HCT116 (cell line): Measurements from ENCODE around the gene NR5A2. TPM values are rescaled to one million over a fixed set of nuclear protein-coding genes. Genes with fewer than 3 reads are reported as not detected.

ENCODE experiments used
- ATAC-seq: fragments of 200-7000 bp; cut with Tn5 transposase; 2 replicates; pipeline ENCODE4 v1.9.1; 2020; ENCODE audit warnings: mild to moderate bottlenecking, moderate library complexity
- BruUV-seq: library from RNA; stranded (reverse); fragments of 400-500 nt; replicated peaks from 2 replicates; lab custom pipeline; 2021; lab: Mats Ljungman, UMichigan
- CTCF ChIA-PET: fragments of 300-600 bp; sonication (Branson Sonifier 250); formaldehyde crosslinking; loops from one replicate; lab custom pipeline; 2021; ENCODE audit warnings: antibody characterized with exemption; lab: Charles Lee
- POLR2A ChIA-PET: fragments of 300-600, 350-600 bp; sonication (Branson Sonifier 250); formaldehyde crosslinking; loops from one replicate; lab custom pipeline; 2021; ENCODE audit warnings: antibody characterized with exemption; lab: Charles Lee
- RAD21 ChIA-PET, 2 experiments: fragments of 300-600 bp; sonication (Branson Sonifier 250); formaldehyde crosslinking; loops; one replicate each; lab custom pipeline; 2023; ENCODE audit warnings: low total read pairs in 2 of 2; ENCODE audit not compliant: uncharacterized antibody in 2 of 2, unreplicated experiment in 2 of 2, low non-redundant PET in 1 of 2; lab: Charles Lee
- DNase-seq: peaks from one replicate; pipeline ENCODE4 v3.0.0-alpha.2; 2010; ENCODE audit warnings: low read depth, low spot score
- H2AFZ ChIP-seq: fragments of 200-600 bp; shearing (Covaris generic), sonication (generic); 2 replicates; pipeline ENCODE4 v1.6.1; 2017; ENCODE audit warnings: low read depth, mixed run types, mixed read lengths, antibody characterized with exemption, low read length; ENCODE audit not compliant: poor library complexity, severe bottlenecking
- H3K27ac ChIP-seq: 2 replicates; pipeline ENCODE4 v1.5.1; 2012; ENCODE audit warnings: low read depth, low read length
- H3K27me3 ChIP-seq: fragments of 200-600 bp; sonication (generic); 2 replicates; pipeline ENCODE4 v1.6.1; 2016; ENCODE audit warnings: mixed run types, low read length, mixed read lengths; ENCODE audit not compliant: insufficient read depth
- H3K36me3 ChIP-seq, 2 experiments: fragments of 200-500 bp in 1 of 2; fragments of 200-600 bp in 1 of 2; sonication (Bioruptor generic) in 1 of 2; sonication (generic) in 1 of 2; 2 replicates each; pipeline versions ENCODE4 v1.5.1 to v1.6.1; 2014 to 2016; ENCODE audit warnings: low read length in 2 of 2, inconsistent platforms in 1 of 2, mixed read lengths in 1 of 2, mixed run types in 1 of 2; ENCODE audit not compliant: insufficient read depth in 2 of 2, control insufficient read depth in 1 of 2
- H3K4me1 ChIP-seq, 2 experiments: fragments of 200-600 bp in 1 of 2; sonication (generic) in 1 of 2; 2 replicates each; pipeline versions ENCODE4 v1.5.1 to v1.6.1; 2012 to 2017; ENCODE audit warnings: low read length in 2 of 2, inconsistent platforms in 1 of 2, mild to moderate bottlenecking in 1 of 2, mixed read lengths in 1 of 2, mixed run types in 1 of 2, moderate library complexity in 1 of 2; ENCODE audit not compliant: insufficient read depth in 2 of 2, control insufficient read depth in 1 of 2
- H3K4me2 ChIP-seq: fragments of 200-600 bp; sonication (generic); 2 replicates; pipeline ENCODE4 v1.6.1; 2017; ENCODE audit warnings: mixed run types, low read length, mixed read lengths
- H3K4me3 ChIP-seq, 2 experiments: fragments of 200-600 bp in 1 of 2; sonication (generic) in 1 of 2; replicated peaks in 1 of 2; 2 replicates each; pipeline ENCODE4 v1.5.1; 2011 to 2016; ENCODE audit warnings: low read length in 2 of 2, control low read depth in 1 of 2, low read depth in 1 of 2, mild to moderate bottlenecking in 1 of 2, mixed read lengths in 1 of 2, mixed run types in 1 of 2
- H3K79me2 ChIP-seq: fragments of 200-600 bp; sonication (generic); 2 replicates; pipeline ENCODE4 v1.6.1; 2017; ENCODE audit warnings: mild to moderate bottlenecking, mixed run types, low read length, moderate library complexity, mixed read lengths; ENCODE audit not compliant: insufficient read depth
- H3K9ac ChIP-seq: fragments of 200-600 bp; sonication (generic); 2 replicates; pipeline ENCODE4 v1.6.1; 2016; ENCODE audit warnings: low read length, mixed read lengths
- H3K9me2 ChIP-seq: fragments of 200-600 bp; sonication (generic), shearing (Covaris generic); 2 replicates; pipeline ENCODE4 v1.6.1; 2017; ENCODE audit warnings: mixed run types, mild to moderate bottlenecking, moderate library complexity; ENCODE audit not compliant: insufficient read depth
- H3K9me3 ChIP-seq, 2 experiments: fragments of 200-500 bp in 1 of 2; fragments of 200-600 bp in 1 of 2; sonication (Bioruptor generic) in 1 of 2; sonication (generic) in 1 of 2; 2 replicates each; pipeline ENCODE4 v1.6.1; 2014 to 2017; ENCODE audit warnings: low read length in 2 of 2, mixed read lengths in 2 of 2, inconsistent platforms in 1 of 2, low read depth in 1 of 2, mild to moderate bottlenecking in 1 of 2, mixed run types in 1 of 2, moderate library complexity in 1 of 2; ENCODE audit not compliant: control insufficient read depth in 1 of 2, insufficient read depth in 1 of 2
- H4K20me1 ChIP-seq: fragments of 200-600 bp; sonication (generic), shearing (Covaris generic); 2 replicates; pipeline ENCODE4 v1.6.1; 2017; ENCODE audit warnings: mixed run types, mild to moderate bottlenecking, moderate library complexity; ENCODE audit not compliant: insufficient read depth
- CEBPB ChIP-seq: IDR thresholded peaks from 2 replicates; pipeline ENCODE4 v1.6.1; 2012; ENCODE audit warnings: low read depth
- EGR1 ChIP-seq: IDR thresholded peaks from 2 replicates; pipeline ENCODE4 v1.6.1; 2012; ENCODE audit warnings: low read depth
- EZH2 ChIP-seq: fragments of 200-600 bp; sonication (generic); IDR thresholded peaks from 2 replicates; pipeline ENCODE4 v1.6.1; 2017; ENCODE audit warnings: antibody characterized with exemption, mixed run types
- EZH2phosphoT487 ChIP-seq: fragments of 200-600 bp; IDR thresholded peaks from 2 replicates; pipeline ENCODE4 v1.6.1; 2018; ENCODE audit warnings: antibody characterized with exemption, borderline replicate concordance
- FOSL1 ChIP-seq: IDR thresholded peaks from 2 replicates; pipeline ENCODE4 v1.6.1; 2012; ENCODE audit warnings: low read depth
- POLR2A ChIP-seq: IDR thresholded peaks from 2 replicates; pipeline ENCODE4 v1.7.0; 2011; ENCODE audit warnings: borderline replicate concordance; ENCODE audit not compliant: insufficient read depth, insufficient read length; ENCODE audit errors: extremely low read depth
- POLR2AphosphoS5 ChIP-seq: IDR thresholded peaks from 2 replicates; pipeline ENCODE4 v1.6.1; 2011; ENCODE audit warnings: mild to moderate bottlenecking, low read depth, low read length, moderate library complexity
- RAD21 ChIP-seq: IDR thresholded peaks from 2 replicates; pipeline ENCODE4 v1.6.1; 2012; ENCODE audit warnings: low read depth, mild to moderate bottlenecking
- SIN3A ChIP-seq: IDR thresholded peaks from 2 replicates; pipeline ENCODE4 v1.6.1; 2012; ENCODE audit warnings: low read depth
- SP1 ChIP-seq: IDR thresholded peaks from 2 replicates; pipeline ENCODE4 v1.6.1; 2012; ENCODE audit warnings: low read depth
- ZBTB33 ChIP-seq: IDR thresholded peaks from 2 replicates; pipeline ENCODE4 v1.6.1; 2011; ENCODE audit warnings: mild to moderate bottlenecking, low read length, moderate library complexity; ENCODE audit not compliant: insufficient replicate concordance; ENCODE audit errors: extremely low read depth
- ZFX ChIP-seq: fragments of 450-650 bp; IDR thresholded peaks from 2 replicates; pipeline ENCODE4 v1.6.1; 2017
- ZNF274 ChIP-seq: fragments of 200-500 bp; sonication (Bioruptor generic); IDR thresholded peaks from 2 replicates; pipeline ENCODE4 v1.6.1; 2014; ENCODE audit warnings: mild to moderate bottlenecking, low read depth, low read length, inconsistent platforms
- intact Hi-C: fragments of 100-400 bp; cut with micrococcal nuclease; formaldehyde crosslinking; loops from 2 replicates; pipeline ENCODE4 v1.10.0; 2022
- total RNA-seq: library from RNA; stranded (reverse); gene quantifications from one replicate; pipeline ENCODE4 v1.2.1, GENCODE V29; 2021; ENCODE audit not compliant: unreplicated experiment
- TF ChIP-seq, protein P1 (sequence below): IDR thresholded peaks from 2 replicates; pipeline ENCODE4 v1.6.1; 2012; ENCODE audit warnings: low read depth
- TF ChIP-seq, protein P2 (sequence below): IDR thresholded peaks from 2 replicates; pipeline ENCODE4 v1.6.1; 2012

NR5A2 gene
- total RNA-seq, 1 experiment from 2014 or later, result 0.91 TPM

DNA sequence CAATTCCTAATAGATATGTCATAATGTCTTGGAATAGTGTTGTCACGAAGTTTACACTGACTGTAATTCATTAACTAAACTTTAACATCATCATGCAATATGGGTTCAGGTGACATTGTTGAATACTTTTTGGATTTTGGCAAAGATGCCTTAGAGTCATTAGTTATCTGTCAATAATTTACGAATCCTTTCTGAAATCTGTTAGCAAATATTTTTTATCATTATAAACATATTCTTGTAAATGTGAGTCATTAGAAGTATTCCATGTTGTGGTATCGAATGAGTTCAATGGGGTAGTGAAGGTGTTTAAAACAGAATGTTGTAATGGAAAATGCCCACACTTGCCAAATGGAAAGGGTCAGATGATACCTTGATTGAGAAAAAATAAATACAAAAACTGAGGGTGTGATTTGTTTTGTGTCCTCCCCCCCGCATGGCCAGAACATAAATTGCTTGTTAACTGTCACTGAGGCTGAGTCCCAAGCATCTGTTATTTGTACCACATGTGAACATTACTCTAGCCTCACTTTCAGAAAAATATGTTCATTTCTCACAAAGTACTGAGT, 5.2 kb upstream of the NR5A2 start:
- no TSS peak for BruUV-seq
- Histone ChIP-seq H3K9ac (no peak overlapping the region), H3K9me2 (no peaks in the 10 kb centered on the region), H3K36me3 (no peaks in the 10 kb centered on the region), H3K79me2 (no peaks in the 10 kb centered on the region), H3K27me3 (no peaks in the 10 kb centered on the region), H3K27ac (no peak overlapping the region), H3K9me3 (no peaks in the 10 kb centered on the region), H3K4me1 (0 out of 4 replicates have a peak, but pooled peaks cover 0 to under 1% of the 10 kb centered on the region in 2 experiments), H3K4me2 (no peak overlapping the region), H3K4me3 (no peak overlapping the region), H2AFZ (no peak overlapping the region), H4K20me1 (no peaks in the 10 kb centered on the region)
- ChIA-PET RAD21 (no interaction called here), CTCF (no interaction called here), POLR2A (no interaction called here)
- intact Hi-C loops, result no loop called here
- ATAC-seq (no peak), DNase-seq (no peak)
- no peak for TF ChIP-seq EZH2
- TF ChIP-seq CEBPB, result no peak
- TF ChIP-seq, protein P1, sequence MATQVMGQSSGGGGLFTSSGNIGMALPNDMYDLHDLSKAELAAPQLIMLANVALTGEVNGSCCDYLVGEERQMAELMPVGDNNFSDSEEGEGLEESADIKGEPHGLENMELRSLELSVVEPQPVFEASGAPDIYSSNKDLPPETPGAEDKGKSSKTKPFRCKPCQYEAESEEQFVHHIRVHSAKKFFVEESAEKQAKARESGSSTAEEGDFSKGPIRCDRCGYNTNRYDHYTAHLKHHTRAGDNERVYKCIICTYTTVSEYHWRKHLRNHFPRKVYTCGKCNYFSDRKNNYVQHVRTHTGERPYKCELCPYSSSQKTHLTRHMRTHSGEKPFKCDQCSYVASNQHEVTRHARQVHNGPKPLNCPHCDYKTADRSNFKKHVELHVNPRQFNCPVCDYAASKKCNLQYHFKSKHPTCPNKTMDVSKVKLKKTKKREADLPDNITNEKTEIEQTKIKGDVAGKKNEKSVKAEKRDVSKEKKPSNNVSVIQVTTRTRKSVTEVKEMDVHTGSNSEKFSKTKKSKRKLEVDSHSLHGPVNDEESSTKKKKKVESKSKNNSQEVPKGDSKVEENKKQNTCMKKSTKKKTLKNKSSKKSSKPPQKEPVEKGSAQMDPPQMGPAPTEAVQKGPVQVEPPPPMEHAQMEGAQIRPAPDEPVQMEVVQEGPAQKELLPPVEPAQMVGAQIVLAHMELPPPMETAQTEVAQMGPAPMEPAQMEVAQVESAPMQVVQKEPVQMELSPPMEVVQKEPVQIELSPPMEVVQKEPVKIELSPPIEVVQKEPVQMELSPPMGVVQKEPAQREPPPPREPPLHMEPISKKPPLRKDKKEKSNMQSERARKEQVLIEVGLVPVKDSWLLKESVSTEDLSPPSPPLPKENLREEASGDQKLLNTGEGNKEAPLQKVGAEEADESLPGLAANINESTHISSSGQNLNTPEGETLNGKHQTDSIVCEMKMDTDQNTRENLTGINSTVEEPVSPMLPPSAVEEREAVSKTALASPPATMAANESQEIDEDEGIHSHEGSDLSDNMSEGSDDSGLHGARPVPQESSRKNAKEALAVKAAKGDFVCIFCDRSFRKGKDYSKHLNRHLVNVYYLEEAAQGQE, result no peak
- no peak for TF ChIP-seq FOSL1
- TF ChIP-seq ZNF274, result no peak
- no peak for TF ChIP-seq SP1
- TF ChIP-seq RAD21, result no peak
- no peak for TF ChIP-seq POLR2A
- no peak for TF ChIP-seq ZFX
- TF ChIP-seq, protein P2, sequence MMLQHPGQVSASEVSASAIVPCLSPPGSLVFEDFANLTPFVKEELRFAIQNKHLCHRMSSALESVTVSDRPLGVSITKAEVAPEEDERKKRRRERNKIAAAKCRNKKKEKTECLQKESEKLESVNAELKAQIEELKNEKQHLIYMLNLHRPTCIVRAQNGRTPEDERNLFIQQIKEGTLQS, result no peak
- no peak for TF ChIP-seq EZH2phosphoT487
- TF ChIP-seq POLR2AphosphoS5, result no peak
- no peak for TF ChIP-seq ZBTB33
- TF ChIP-seq SIN3A, result no peak
- TF ChIP-seq EGR1, result no peak
